Ovary (tissue), 3 donors: ENCODE measurements around the gene WHRN.

Experiments
- CTCF ChIP-seq, 3 donors: fragments of 450-650 bp in 2 of 3; fragments of 200-600 bp in 1 of 3; IDR thresholded peaks; one replicate each; pipeline versions ENCODE4 v1.5.1 to v1.8.0; 2016 to 2022; ENCODE audit warnings: antibody characterized with exemption in 3 of 3, mild to moderate bottlenecking in 1 of 3
- EP300 ChIP-seq: sonication (generic); formaldehyde crosslinking; IDR thresholded peaks from one replicate; pipeline ENCODE4 v1.6.1; 2017; ENCODE audit warnings: antibody characterized with exemption
- POLR2A ChIP-seq: fragments of 450-650 bp; IDR thresholded peaks from one replicate; pipeline ENCODE4 v1.6.1; 2017; ENCODE audit warnings: antibody characterized with exemption, mild to moderate bottlenecking, moderate library complexity
- donor health status: DM: no; HTN: no; CAD: no.

GRCh38 chr9:114507726-114508125 is 2.5 kb upstream of the WHRN start:
- TF ChIP-seq EP300: no peak
- no peak for TF ChIP-seq CTCF (IDR thresholded peaks at IDR 0.05)
- no peak for TF ChIP-seq POLR2A
